NCI-H146 (cell line): ENCODE data around the gene SAMD4B.

Experiments used
- DNase-seq: peaks from one replicate; lab custom pipeline; 2025; lab: John Stamatoyannopoulos, UW

SAMD4B gene

DNA sequence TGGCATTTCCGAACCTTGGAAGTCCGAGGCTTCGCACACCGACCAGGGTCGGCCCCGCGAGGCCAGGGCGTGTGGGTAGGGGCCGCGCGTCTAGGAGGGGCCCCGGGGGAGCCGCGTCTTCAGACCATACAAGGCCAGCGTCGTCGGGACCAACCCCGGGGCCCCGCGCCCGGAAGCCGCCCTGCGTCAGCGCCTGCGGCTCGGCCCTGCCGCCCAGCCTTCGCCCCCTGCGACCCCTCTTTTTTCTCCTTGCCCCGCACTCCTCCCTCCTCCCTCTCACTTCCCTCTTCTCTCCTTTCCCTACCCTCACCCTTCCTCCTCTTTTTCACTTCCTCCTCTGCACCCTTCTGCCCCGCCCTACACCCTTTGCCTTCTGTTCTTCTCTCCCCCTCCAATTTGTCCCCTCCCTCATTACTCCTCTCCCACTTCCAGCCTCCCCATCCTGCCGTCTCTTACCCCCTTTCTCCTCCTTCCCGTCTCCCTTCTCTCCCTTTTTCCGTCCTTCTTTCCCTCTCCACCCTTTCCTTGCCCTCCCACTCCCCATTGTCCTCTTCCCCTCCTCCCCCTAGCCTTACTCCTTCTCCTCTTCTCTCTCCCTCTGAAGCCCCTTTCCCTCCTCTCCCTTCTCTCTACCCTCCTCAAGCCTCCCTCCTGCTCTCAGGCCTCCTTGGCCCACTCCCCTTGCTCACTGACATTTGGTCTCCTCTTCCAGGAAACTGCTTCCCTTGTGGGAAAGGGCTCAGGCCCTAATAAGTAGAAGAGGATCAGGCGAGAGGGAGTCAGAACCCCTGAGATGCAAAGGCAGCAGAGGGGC is 68.0 kb downstream of the SAMD4B start:
- DNase-seq: peak; percentile 53

DNA sequence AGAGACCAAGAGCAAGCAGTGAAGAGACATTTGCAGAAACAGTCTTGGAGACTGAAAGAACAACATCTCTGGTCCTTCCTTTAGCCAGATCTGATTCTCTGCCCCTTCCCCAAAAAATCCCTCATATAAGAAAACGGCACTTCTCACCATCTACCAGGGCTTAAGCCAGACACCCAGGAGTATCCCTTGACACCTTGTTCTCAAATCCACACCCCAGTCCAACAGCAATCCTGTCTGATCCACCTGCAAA is 68.5 kb downstream of the SAMD4B start:
- no peak for DNase-seq

DNA sequence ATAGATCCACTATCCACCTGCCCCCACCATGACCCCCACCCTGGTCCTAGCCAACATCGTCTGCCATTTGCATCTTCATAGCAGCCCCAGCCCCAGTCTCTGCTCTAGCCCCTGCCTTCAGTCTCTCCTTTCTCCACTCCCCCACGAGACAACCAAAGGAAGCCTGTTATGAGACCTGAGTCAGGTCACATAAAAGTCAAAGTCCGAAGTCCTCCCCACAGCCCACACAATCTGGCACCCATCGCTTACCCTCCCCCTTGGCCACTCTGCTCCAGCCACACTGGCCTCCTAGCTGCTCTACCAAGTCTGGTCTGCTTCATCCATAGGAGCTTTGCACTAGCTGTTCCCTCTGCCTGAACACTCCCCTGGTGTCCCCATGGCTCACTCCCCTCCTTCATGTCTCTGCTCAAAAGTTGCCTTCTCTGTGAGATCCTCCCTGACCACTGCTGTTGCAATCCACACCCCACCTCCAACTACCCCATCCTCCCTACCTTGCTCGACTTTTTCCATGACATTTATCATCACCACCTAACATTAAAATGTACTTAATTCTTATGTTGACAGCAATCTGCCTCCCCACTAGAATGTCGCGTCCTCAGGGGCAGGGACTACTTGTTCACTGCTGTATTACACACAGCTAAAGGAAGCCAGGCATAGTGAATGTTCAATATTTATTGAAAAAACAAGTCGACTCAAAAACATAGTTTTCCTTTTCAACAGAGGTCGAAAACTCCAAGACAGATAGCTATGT is 69.0 kb downstream of the SAMD4B start:
- no peak for DNase-seq

DNA sequence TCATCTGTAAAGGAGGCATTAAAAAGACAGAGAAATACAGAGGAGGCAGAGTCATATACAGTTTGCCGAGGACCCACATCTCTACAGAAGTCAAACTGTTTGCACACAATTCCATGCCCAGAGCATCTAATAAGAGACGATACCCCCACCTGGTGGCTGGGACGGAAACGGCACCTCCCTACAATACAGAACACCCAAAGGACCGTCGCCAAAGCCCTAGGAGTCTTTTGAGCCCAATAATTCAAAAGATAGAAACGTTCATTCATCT is 69.5 kb downstream of the SAMD4B start:
- peak; percentile 94 for DNase-seq

DNA sequence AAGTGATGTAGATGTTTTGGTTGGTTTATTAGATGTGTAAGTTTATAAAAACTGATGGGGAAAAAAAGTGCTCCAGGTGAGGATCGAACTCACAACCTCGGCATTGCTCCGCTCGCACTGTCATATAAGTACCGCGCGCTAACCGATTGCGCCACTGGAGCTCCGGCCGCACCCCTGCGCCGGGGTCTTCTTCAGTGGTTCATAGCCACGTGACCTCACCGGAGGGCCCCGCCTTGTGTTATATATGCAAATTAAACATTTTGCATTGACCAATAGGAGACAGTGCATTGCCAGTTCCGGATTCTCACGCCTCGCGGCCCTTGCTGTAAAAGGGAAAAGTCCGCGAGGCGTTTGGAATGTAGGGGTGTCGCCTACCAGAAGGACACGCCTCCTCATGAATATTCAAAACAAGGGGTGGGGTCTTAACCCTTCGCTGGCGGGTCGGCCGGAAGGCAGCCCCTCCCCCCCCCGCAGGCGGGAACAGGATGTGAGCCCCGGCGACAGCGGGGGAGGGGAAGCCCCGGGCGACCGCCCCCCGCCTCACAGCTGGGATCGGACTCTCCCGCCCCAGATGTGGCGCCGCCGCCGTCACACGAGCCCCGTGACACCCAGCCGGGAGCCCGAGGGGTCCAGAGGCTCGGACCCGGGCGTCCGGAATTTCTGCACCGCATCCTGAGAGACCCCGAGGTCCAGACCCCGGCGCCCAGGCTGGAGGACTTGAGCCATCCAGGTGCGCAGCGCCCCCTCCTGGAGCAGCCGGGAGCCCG is 70.1 kb downstream of the SAMD4B start, which contains the start of gene PLEKHG2:
Gene PLEKHG2 (plus strand): TSS at position 570 of the 767 bp plus-strand sequence. CDS start 1,418 bp downstream, outside the sequence.
- DNase-seq: peak; percentile 100

DNA sequence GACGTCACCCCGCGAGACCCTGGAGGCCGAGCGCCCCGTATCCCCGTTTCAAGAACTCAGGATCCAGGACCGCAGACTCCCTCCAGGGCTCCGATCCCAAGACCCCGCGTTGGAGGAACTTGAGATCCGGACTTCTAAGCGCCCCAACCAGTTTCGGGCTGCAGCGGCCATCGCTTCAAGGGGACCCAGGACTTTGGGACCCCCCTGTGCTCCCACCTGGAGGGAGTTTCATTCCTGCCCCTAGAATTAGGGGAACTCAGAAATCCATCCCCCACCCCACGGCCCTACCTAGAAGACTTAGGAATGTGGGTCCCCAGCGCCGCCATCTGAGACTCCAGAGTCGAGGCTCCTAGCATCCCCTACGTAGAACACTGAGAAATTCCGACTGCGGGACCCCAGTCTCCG is 70.6 kb downstream of the SAMD4B start:
- DNase-seq: peak; percentile 60

DNA sequence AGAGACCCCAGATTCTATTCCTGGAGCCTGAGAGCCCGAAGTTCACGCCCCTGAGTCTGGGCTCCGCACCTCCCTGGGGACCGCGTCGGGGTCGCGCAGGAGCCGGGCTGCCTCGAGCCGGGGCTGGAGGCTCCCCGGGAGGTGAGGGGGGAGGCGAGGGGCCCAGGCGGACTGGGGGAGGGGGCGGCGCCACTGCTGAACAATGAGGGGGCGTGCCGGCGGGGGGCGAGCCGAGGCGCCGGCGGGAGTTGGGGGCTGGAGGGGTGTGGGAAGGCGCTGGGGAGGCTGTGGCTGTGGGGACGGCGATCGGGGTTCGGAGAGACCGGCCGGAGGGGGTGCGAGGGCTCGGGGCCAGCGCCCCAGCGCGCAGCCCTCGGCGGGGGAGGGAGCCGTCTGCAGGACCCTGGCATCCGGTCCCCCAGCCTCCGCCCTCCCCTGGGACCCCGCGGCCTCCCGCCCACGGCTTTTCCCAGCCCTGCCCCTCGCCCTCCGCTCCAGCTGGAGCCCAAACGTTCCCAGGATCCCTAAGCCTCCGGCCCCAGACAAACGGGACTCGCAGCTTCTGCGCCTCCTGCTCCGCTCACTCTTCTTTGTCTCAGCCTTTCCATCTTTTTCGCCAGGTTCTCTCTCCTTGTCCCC is 71.2 kb downstream of the SAMD4B start:
- peak; percentile 75 for DNase-seq

DNA sequence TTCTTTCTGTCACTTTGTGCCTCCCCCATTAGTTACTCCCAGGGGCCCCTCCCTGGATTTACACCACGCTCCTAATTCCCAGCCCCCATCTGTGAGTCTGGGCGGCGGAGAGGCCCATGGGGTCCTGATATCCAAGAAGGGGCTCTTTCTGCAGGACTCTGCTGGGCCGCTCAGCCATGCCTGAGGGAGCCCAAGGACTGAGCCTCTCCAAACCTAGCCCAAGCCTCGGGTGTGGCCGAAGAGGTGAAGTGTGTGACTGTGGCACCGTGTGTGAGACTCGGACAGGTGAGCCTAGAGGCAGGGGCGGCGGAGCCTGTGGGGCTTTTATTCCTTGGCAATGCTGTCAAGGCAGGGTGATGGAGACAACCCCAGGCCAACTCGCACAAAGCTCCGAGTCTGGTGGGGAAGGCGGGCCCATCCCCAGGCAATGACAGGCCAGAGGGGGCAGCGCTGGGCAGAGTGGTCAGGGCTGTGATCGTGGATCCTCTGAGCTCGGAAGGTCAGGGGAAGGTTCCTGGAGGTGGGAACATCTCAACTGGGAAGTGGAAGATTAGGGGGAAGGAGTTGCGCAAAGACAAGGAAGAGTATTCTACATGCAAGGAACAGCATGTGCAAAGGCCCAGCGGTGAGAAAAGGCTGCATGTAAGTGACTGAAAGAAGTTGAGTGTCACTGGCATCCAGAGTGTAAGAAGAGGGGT is 71.8 kb downstream of the SAMD4B start:
- peak; percentile 35 for DNase-seq

DNA sequence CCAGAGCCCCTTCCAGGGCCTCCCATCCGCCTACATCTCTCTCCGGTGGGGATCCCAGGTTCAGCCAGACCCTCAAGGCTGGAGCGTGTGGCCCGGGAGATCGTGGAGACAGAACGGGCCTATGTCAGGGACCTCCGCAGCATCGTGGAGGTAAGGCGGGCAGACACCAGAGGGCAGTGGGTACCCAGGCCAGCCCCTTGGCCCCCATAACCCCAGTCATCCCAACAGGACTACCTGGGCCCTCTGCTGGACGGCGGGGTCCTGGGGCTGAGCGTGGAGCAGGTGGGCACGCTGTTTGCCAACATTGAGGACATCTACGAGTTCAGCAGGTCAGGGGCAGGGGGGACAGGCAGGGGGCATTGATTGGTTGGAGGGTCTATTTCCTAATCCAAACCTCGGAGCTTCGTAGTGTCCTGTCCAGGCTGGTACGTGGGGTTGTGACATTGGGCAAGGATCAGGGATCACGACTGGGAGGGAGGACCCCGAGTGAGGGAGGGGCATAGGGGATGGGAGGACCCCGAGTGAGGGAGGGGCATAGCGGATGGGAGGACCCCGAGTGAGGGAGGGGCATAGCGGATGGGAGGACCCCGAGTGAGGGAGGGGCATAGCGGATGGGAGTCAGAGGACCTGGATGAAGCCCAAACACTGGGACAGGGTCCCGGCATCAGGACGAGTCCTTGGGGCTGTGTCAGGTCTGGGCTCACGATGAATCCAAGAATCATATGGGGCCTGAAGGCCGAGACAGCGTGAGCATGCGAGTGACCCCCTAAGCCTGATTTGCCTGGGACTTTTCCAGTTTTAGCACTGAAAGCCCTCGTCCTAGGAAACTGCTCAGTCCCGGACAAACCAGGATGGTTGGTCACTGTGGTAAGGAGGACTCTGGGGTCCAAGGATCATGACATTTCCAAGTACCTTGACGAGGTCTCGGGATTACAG is 73.2 kb downstream of the SAMD4B start:
- no peak for DNase-seq

DNA sequence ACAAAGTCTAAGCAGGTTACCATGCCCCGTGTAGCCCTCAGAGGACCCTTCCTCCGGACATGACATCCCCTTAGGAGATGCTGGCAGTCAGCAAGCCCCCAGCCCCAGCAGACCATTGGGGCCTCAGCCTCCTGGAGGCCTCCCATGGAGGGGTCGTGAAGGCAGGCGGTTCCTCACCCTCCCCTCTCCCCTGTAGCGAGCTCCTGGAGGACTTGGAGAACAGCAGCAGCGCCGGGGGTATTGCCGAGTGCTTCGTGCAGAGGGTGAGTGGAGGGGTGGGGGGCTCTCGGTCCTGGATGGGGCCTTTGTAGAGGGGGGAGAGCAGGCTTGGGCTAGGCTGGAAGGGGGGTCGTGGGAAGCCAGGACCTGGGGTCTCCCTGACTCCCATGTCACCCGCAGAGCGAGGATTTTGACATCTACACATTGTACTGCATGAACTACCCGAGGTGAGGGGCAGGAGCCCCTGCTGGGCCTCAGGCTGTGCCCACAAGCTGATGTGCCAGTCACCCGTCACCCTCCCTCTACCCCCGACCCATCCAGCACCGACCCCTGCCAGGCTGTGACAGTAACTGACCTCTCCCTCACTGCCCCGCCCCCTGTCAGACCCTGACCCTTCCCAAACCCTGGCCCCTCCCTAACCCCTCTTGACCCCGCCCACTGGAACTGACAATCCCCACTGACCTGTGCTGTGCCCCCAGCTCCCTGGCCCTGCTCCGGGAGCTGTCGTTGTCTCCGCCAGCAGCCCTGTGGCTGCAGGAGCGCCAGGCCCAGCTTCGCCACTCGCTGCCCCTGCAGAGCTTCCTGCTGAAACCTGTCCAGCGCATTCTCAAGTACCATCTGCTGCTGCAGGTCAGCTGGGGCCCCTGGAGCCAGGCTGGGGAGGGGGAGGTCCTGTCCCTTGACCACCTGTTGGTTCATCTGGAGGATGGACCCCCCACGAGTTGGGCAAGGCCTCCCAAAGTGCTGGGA is 74.2 kb downstream of the SAMD4B start:
- DNase-seq: no peak

DNA sequence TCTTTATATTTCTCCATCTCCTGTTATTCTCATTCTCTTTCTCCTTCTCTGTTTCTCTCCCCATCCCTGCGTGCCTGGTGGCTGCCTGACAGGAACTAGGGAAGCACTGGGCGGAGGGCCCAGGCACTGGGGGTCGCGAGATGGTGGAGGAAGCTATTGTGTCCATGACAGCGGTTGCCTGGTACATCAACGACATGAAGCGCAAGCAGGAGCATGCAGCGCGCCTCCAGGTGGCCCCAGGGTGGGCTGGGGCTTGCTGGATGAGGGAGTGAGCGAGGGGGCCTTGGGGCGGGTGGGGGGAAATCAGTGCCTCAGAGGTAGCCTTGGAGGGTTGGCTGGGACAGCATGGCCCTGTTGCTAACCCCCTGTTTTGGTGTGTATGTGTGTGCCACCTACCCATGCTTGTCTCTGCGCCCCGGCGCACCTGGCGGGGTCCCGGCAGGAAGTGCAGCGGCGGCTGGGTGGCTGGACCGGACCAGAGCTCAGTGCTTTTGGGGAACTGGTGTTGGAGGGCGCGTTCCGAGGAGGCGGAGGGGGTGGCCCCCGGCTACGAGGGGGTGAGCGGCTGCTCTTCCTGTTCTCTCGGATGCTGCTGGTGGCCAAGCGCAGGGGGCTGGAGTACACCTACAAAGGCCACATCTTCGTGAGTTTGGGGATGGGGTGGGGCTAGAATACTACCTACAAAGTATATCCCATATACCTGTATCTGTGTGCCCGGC is 75.4 kb downstream of the SAMD4B start:
- no peak for DNase-seq

DNA sequence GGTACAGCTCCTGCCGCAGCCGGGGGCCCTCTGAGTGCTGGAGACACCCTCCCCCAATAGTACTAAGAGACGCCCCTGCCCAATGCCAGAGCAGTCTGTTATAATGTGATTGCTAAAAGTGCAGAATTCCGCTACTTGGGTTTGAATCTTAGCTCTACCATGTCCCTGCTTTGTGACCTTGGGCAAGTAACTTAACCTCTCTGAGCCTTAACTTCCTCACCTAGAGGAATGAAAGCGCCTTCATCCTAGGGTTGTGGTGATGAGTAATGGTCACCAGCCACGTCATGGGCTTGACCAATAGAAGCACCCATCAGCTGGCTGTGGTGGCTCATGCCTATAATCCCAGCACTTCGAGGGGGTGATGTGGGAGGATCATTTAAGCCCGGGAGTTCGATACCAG is 76.8 kb downstream of the SAMD4B start:
- no peak for DNase-seq

DNA sequence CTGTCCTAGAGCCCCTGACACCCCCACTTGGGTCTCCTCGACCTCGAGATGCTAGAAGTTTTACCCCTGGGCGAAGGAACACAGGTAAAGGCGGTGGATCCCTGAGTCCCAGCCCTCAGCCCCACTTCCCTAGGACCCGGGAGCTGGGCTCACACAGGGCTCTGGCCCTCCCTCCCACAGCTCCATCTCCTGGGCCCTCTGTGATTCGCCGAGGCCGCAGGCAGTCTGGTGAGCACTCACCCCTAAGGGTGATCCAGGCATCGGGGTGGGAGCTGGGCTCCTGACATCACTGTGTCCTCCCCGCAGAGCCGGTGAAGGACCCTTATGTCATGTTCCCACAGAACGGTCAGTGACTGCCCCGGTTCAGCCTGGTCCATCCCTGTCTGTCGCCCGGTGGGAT is 78.5 kb downstream of the SAMD4B start:
- DNase-seq: no peak

DNA sequence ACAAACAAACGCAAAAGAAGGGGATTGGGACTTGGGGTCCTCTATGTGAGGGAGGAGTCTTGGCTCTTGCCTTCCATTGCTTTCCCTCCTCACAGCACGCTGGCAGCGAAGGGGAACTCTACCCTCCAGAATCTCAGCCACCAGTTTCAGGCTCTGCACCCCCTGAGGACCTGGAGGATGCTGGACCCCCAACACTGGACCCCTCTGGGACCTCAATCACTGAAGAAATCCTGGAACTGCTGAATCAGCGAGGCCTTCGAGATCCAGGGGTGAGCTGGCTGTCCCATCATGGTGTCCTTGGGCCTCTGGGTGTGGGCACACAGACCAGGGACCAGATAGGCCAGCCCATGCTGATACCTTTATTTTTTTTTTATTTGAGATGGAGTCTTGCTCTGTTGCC is 79.8 kb downstream of the SAMD4B start:
- DNase-seq: no peak

DNA sequence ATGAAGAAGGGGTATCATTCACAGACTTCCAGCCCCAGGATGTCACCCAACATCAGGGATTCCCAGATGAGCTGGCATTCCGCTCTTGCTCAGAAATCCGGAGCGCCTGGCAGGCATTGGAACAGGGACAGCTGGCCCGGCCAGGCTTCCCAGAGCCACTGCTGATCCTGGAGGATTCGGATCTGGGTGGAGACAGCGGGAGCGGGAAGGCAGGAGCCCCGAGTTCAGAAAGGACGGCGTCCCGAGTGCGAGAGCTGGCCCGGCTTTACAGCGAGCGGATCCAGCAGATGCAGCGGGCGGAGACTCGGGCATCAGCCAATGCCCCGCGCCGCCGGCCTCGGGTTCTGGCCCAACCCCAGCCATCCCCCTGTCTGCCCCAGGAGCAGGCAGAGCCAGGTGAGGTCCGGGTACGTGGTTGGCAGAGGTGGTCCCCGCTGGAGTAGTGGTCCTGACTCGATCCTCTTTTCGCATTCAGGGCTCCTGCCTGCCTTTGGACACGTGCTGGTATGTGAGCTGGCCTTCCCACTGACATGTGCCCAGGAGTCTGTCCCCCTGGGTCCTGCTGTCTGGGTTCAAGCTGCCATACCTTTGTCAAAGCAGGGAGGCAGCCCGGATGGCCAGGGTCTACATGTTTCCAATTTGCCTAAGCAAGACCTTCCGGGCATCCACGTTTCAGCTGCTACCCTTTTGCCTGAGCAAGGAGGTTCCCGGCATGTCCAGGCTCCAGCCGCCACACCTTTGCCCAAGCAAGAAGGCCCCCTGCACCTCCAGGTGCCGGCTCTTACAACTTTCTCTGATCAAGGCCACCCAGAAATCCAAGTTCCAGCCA is 81.3 kb downstream of the SAMD4B start:
- DNase-seq: no peak

DNA sequence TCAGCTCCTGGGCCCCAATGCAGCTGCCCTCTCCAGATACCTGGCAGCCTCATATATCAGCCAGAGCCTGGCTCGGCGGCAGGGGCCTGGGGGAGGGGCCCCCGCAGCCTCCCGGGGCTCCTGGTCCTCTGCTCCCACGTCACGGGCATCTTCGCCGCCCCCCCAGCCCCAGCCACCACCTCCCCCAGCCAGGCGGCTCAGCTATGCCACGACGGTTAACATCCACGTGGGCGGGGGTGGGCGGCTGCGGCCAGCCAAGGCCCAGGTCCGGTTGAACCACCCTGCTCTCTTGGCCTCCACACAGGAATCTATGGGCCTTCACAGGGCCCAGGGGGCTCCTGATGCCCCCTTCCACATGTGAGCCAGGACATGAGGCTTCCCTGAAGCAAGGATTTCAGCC is 82.7 kb downstream of the SAMD4B start:
- no peak for DNase-seq

DNA sequence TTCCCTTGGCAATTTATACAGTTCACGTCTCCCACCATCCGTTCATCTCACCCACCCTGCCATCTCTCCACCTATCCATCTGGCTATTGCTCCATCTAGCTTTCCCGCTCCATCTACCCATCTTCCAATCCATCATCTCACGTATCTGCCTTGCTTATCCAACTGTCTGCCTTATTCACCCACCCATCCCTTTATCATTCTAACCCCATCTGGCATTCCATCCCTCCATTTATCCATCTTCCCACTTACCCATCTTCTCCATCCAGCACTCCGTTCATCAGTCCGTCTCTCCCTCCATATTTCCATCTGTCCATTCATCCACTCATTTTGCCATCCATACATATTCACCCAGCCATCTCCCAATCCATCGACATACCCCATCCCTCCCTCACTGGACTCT is 83.5 kb downstream of the SAMD4B start:
- no peak for DNase-seq

DNA sequence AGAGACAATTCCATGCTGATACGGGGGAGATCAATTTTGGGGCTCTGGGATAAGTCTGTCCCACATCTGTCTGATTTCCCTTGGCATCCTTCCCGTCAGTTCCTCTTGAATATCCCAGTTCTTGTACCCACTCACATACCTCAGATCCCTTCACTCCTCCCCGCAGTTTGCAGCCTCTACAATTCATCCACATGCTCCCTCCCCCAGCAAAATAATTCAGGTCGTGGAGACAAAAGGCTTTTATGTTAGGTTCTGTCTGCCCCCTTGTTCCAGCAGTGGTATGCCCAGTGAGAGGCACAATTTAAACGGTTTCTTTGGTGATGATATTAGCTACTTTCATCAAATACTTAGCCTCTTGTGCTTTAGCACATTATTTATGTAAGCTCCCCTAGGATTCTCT is 83.9 kb downstream of the SAMD4B start:
- DNase-seq: no peak
